ENCODE results near the gene ZNF655. TPM values are rescaled to one million over a fixed set of nuclear protein-coding genes. Genes with fewer than 3 reads are reported as not detected.

ZNF655 gene
- total RNA-seq, 2 donors from 2014 or later, result 148 to 210 TPM

- no peak for TF ChIP-seq CTCF (IDR thresholded peaks at IDR 0.05)
- Histone ChIP-seq H3K9me3 (no peaks in the 10 kb centered on the region), H3K4me3 (no peak overlapping the region), H3K27ac (no peak overlapping the region), H3K4me1 (ENCODE audit: control insufficient read depth in 1 of 2, low read depth in 2 of 2) (peaks cover 7 to 13% of the 10 kb centered on the region in 2 donors), H3K36me3 (peaks cover 68% of the 10 kb centered on the region), H3K27me3 (replicated peaks; ENCODE audit: insufficient read depth) (no peaks in the 10 kb centered on the region)
- DNase-seq (ENCODE audit: low spot score) (no peak), ATAC-seq (ENCODE audit: insufficient number of reproducible peaks, low FRiP score, low read depth) (no peak)
Measured at GRCh38 chr7:99621271-99621670, 62.8 kb downstream of the ZNF655 start.

- H3K4me3 ChIP-seq, result no peak overlapping the region
- no peaks in the 10 kb centered on the region for H3K27me3 ChIP-seq (replicated peaks; ENCODE audit: insufficient read depth)
- TF ChIP-seq CTCF (IDR thresholded peaks at IDR 0.05), result no peak
- no peak overlapping the region for H3K27ac ChIP-seq
- H3K9me3 ChIP-seq, result no peaks in the 10 kb centered on the region
- H3K4me1 ChIP-seq (ENCODE audit: control insufficient read depth in 1 of 2, low read depth in 2 of 2), result peaks cover 3 to 8% of the 10 kb centered on the region in 2 donors
- DNase-seq (ENCODE audit: low spot score) (no peak), ATAC-seq (ENCODE audit: insufficient number of reproducible peaks, low FRiP score, low read depth) (no peak)
- peaks cover 80% of the 10 kb centered on the region for H3K36me3 ChIP-seq
Measured at GRCh38 chr7:99622596-99622995, 64.2 kb downstream of the ZNF655 start.

- Histone ChIP-seq H3K4me1 (ENCODE audit: control insufficient read depth in 1 of 2, low read depth in 2 of 2) (peaks cover 0 to 2% of the 10 kb centered on the region in 2 donors), H3K36me3 (peaks cover 81% of the 10 kb centered on the region), H3K27me3 (replicated peaks; ENCODE audit: insufficient read depth) (no peaks in the 10 kb centered on the region), H3K27ac (no peak overlapping the region), H3K9me3 (no peaks in the 10 kb centered on the region), H3K4me3 (no peak overlapping the region)
- ATAC-seq (ENCODE audit: insufficient number of reproducible peaks, low FRiP score, low read depth) (no peak), DNase-seq (ENCODE audit: low spot score) (no peak)
- no peak for TF ChIP-seq CTCF (IDR thresholded peaks at IDR 0.05)
Measured at GRCh38 chr7:99623091-99623693, 64.8 kb downstream of the ZNF655 start.

- peaks cover 85% of the 10 kb centered on the region for H3K36me3 ChIP-seq
- TF ChIP-seq CTCF (IDR thresholded peaks at IDR 0.05), result no peak
- H3K27me3 ChIP-seq (replicated peaks; ENCODE audit: insufficient read depth), result no peaks in the 10 kb centered on the region
- no peak for DNase-seq (ENCODE audit: low spot score)
- no peak overlapping the region for H3K4me3 ChIP-seq
- H3K4me1 ChIP-seq (ENCODE audit: control insufficient read depth in 1 of 2, low read depth in 2 of 2), result no peaks in the 10 kb centered on the region
- no peak overlapping the region for H3K27ac ChIP-seq
- no peak for ATAC-seq (ENCODE audit: insufficient number of reproducible peaks, low FRiP score, low read depth)
- no peaks in the 10 kb centered on the region for H3K9me3 ChIP-seq
Measured at GRCh38 chr7:99623702-99624447, 65.4 kb downstream of the ZNF655 start.

- H3K27me3 ChIP-seq (replicated peaks; ENCODE audit: insufficient read depth), result no peaks in the 10 kb centered on the region
- H3K4me1 ChIP-seq (ENCODE audit: control insufficient read depth in 1 of 2, low read depth in 2 of 2), result no peaks in the 10 kb centered on the region
- ATAC-seq (ENCODE audit: insufficient number of reproducible peaks, low FRiP score, low read depth) (no peak), DNase-seq (ENCODE audit: low spot score) (no peak)
- H3K36me3 ChIP-seq, result peaks cover 85% of the 10 kb centered on the region
- no peak overlapping the region for H3K4me3 ChIP-seq
- no peak overlapping the region for H3K27ac ChIP-seq
- no peaks in the 10 kb centered on the region for H3K9me3 ChIP-seq
- TF ChIP-seq CTCF (IDR thresholded peaks at IDR 0.05), result no peak
Measured at GRCh38 chr7:99624484-99624883, 66.0 kb downstream of the ZNF655 start.

Data from thoracic aorta (tissue), 2 donors.